Measurements from ENCODE around the gene TPPP.

The TPPP gene

DNA sequence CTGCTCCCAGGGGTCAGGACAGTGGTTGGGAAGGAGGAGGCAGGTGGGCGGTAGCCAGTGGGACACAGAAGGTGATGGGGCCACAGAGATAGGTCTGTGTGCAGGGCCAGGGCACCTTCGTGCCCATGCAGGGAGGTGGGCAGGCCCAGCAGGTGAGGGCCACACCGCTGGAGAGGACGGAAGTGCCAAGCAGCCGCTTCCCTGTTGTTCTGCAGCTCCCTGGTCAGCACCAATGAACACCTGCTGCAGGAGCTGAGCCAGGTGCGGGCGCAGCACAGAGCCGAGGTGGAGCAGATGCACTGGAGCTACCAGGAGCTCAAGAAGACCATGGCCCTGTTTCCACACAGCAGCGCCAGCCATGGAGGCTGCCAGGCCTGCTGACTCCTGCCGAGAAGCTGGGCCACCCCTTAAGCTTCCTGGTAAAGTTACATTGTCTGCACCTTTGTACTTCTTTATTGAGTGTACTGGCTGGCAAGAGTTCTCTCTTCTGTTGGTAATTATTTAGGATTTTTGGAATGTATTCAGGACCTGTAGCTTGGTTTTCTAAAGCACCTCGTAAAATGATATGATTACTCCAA is 40.3 kb downstream of the TPPP start:
- Histone ChIP-seq H3K27me3 (ENCODE audit: control insufficient read depth, low read length) (no peaks in the 10 kb centered on the region), H3K4me1 (ENCODE audit: control insufficient read depth, low read length) (no peaks in the 10 kb centered on the region), H3K9me3 (ENCODE audit: control insufficient read depth, insufficient read depth, low read length) (peaks cover 7% of the 10 kb centered on the region), H3K9me2 (replicated peaks; ENCODE audit: control insufficient read depth, low read length) (no peaks in the 10 kb centered on the region), H3K79me2 (ENCODE audit: control insufficient read depth, low read length) (no peaks in the 10 kb centered on the region), H3K4me3 (ENCODE audit: low read length) (no peak overlapping the region), H3F3A (ENCODE audit: control insufficient read depth, insufficient read depth) (no peaks in the 10 kb centered on the region), H3K36me3 (ENCODE audit: control insufficient read depth, low read length) (peaks cover 55% of the 10 kb centered on the region), H3K4me2 (ENCODE audit: low read length) (no peak overlapping the region), H3K27ac (ENCODE audit: low read depth, low read length) (no peak overlapping the region), H4K20me1 (ENCODE audit: control insufficient read depth, insufficient read depth, low read depth, low read length) (no peaks in the 10 kb centered on the region)
- TF ChIP-seq EZH2phosphoT487 (IDR thresholded peaks at IDR 0.05; ENCODE audit: borderline replicate concordance, low read length) = no peak
- TF ChIP-seq, protein P1, sequence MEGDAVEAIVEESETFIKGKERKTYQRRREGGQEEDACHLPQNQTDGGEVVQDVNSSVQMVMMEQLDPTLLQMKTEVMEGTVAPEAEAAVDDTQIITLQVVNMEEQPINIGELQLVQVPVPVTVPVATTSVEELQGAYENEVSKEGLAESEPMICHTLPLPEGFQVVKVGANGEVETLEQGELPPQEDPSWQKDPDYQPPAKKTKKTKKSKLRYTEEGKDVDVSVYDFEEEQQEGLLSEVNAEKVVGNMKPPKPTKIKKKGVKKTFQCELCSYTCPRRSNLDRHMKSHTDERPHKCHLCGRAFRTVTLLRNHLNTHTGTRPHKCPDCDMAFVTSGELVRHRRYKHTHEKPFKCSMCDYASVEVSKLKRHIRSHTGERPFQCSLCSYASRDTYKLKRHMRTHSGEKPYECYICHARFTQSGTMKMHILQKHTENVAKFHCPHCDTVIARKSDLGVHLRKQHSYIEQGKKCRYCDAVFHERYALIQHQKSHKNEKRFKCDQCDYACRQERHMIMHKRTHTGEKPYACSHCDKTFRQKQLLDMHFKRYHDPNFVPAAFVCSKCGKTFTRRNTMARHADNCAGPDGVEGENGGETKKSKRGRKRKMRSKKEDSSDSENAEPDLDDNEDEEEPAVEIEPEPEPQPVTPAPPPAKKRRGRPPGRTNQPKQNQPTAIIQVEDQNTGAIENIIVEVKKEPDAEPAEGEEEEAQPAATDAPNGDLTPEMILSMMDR (IDR thresholded peaks at IDR 0.05; ENCODE audit: low read depth, low read length, poor library complexity, severe bottlenecking) = no peak

- Histone ChIP-seq H3K79me2 (ENCODE audit: control insufficient read depth, low read length) (no peaks in the 10 kb centered on the region), H3K36me3 (ENCODE audit: control insufficient read depth, low read length) (peaks cover 55% of the 10 kb centered on the region), H3K9me3 (ENCODE audit: control insufficient read depth, insufficient read depth, low read length) (peaks cover 13% of the 10 kb centered on the region), H3K27me3 (ENCODE audit: control insufficient read depth, low read length) (no peaks in the 10 kb centered on the region), H3K9me2 (replicated peaks; ENCODE audit: control insufficient read depth, low read length) (no peaks in the 10 kb centered on the region), H3F3A (ENCODE audit: control insufficient read depth, insufficient read depth) (no peaks in the 10 kb centered on the region), H3K4me1 (ENCODE audit: control insufficient read depth, low read length) (no peaks in the 10 kb centered on the region), H3K27ac (ENCODE audit: low read depth, low read length) (no peak overlapping the region), H3K4me2 (ENCODE audit: low read length) (no peak overlapping the region), H4K20me1 (ENCODE audit: control insufficient read depth, insufficient read depth, low read depth, low read length) (no peaks in the 10 kb centered on the region), H3K4me3 (ENCODE audit: low read length) (no peak overlapping the region)
- no peak for TF ChIP-seq EZH2phosphoT487 (IDR thresholded peaks at IDR 0.05; ENCODE audit: borderline replicate concordance, low read length)
- TF ChIP-seq, protein P1 (IDR thresholded peaks at IDR 0.05; ENCODE audit: low read depth, low read length, poor library complexity, severe bottlenecking) = no peak
Measured at GRCh38 chr5:652023-652515, 41.1 kb downstream of the TPPP start.

GRCh38 chr5:651296-652022 is 41.7 kb downstream of the TPPP start:
- no peaks in the 10 kb centered on the region for H3K9me2 ChIP-seq (replicated peaks; ENCODE audit: control insufficient read depth, low read length)
- no peaks in the 10 kb centered on the region for H3K27me3 ChIP-seq (ENCODE audit: control insufficient read depth, low read length)
- no peaks in the 10 kb centered on the region for H3K4me1 ChIP-seq (ENCODE audit: control insufficient read depth, low read length)
- H4K20me1 ChIP-seq (ENCODE audit: control insufficient read depth, insufficient read depth, low read depth, low read length) = no peaks in the 10 kb centered on the region
- no peaks in the 10 kb centered on the region for H3F3A ChIP-seq (ENCODE audit: control insufficient read depth, insufficient read depth)
- H3K79me2 ChIP-seq (ENCODE audit: control insufficient read depth, low read length) = no peaks in the 10 kb centered on the region
- H3K4me2 ChIP-seq (ENCODE audit: low read length) = no peak overlapping the region
- no peak overlapping the region for H3K27ac ChIP-seq (ENCODE audit: low read depth, low read length)
- peaks cover 57% of the 10 kb centered on the region for H3K36me3 ChIP-seq (ENCODE audit: control insufficient read depth, low read length)
- TF ChIP-seq EZH2phosphoT487 (IDR thresholded peaks at IDR 0.05; ENCODE audit: borderline replicate concordance, low read length) = no peak
- TF ChIP-seq, protein P1 (IDR thresholded peaks at IDR 0.05; ENCODE audit: low read depth, low read length, poor library complexity, severe bottlenecking) = no peak
- H3K9me3 ChIP-seq (ENCODE audit: control insufficient read depth, insufficient read depth, low read length) = peaks cover 19% of the 10 kb centered on the region
- no peak overlapping the region for H3K4me3 ChIP-seq (ENCODE audit: low read length)

Data from DOHH2 (cell line).